Jurkat, Clone E6-1 (cell line): Measurements from ENCODE around the gene EPB42.
"Not testable (repeated sequence)": the region's sequence is repeated elsewhere in the genome, so short reads cannot be mapped to it uniquely, and the experiment has no call there.

Source experiments
- DNase-seq: peaks from one replicate; pipeline ENCODE4 v3.0.0-alpha.2; 2011; ENCODE audit warnings: low read depth, low spot score
- H3K4me3 ChIP-seq: 2 replicates; pipeline ENCODE4 v1.5.1; 2011; ENCODE audit warnings: mild to moderate bottlenecking, low read length, control low read depth, moderate library complexity

EPB42 gene

DNA sequence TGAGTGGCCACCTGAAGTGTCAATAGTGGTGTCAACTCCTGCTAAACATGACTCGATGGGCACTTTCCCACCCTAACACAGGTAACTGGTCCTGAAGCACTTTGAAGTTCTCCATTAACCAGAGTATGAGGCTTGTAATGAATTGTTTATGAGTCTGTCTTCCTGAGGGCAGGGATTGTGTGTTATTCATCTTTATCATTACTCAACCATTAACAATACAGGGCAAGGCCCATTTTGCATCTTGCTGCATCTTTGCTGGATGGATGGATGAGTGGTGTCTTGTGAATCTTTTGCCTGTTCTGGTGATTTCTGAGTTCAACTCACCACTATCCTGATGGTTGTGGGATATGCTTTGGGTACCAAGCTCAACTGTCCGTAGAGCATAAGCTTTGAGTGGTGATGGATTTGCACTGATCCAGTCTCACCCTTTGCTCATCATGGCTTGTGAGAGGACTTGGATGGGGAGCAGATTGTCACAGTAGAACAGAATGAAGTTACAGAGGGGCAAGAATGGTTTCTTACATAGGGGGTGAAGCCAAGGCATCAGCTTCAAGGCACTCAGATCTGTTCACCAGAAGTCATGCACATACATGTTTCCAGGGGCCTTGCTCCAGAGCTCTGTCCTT, 22.3 kb upstream of the EPB42 start:
- H3K4me3 ChIP-seq, result no peak overlapping the region
- DNase-seq, result no peak

DNA sequence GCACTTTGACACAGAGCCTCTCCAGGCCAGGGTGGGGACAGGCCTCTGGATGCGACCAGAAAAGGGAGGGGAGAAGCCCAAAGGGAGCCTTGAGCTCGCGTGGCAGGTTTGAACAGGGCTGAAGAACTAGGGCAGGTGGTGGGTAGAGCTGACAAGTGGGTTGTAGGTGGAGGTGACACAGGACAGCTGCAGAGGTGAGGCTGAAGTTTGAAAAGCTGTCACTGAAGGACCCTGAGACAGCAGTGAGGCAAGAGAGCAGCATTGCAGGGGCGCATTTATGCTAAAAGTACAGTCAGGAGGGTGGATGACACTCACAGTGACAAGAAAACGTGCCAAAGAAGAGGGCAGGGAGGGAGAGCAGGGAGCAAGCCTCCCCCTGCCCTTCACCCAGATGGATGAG, 21.8 kb upstream of the EPB42 start:
- no peak overlapping the region for H3K4me3 ChIP-seq
- DNase-seq, result no peak

DNA sequence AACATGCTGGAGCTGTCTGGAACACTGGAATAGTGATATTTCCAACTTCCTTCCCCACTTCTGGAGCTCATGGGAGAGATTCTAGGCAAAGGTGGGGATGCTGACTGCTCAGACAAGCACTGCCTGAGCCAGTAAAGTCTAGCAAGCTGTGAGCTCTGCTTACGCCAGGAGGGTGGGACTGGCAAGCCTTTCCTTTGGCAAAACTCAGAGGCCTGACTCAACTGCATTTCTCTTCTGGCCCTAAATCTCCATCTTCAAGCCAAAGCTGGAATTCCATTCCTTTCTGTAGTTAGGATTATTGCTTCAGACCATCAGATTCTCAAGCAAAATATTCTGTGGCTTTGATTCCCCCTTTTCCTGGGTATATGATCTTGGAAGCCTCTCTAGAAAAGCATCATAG, 20.3 kb upstream of the EPB42 start:
- H3K4me3 ChIP-seq, result no peak overlapping the region
- DNase-seq, result no peak

DNA sequence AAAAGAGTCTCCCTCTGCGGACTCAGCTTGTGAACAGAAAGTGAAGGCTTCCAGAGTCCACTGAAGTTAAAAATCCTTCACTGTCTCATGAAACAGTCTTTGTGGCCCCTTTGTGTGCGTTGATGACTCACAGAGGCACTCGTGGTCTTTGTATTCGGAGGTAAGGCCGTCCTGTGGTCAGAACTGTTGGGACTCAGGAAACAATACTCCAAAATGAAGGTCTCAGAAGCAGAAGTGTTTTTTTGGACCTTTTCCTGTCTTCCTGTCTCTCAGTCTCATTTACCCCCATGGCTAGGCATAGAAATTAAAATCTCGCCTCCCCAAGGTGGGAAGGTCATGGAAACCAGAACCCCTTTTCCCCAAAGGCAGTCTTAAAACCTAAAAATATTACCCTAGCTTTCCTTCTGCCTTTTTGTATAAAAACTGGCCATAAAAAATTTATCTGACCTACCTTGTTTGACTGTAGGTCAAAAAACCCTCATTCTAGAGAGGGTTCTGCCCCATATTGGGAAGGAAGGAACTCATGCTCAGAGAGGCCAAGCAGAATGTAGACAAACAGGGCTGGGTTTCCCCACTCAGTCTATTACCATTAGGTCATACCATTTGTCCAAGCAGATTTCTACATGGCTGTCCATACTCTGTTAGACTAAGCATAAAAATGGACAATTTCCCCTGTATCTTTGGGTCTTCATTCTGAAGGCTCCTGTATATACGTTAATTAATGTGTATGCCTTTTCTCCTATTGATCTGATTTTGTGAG, 19.1 kb upstream of the EPB42 start:
- DNase-seq, result no peak
- no peak overlapping the region for H3K4me3 ChIP-seq

DNA sequence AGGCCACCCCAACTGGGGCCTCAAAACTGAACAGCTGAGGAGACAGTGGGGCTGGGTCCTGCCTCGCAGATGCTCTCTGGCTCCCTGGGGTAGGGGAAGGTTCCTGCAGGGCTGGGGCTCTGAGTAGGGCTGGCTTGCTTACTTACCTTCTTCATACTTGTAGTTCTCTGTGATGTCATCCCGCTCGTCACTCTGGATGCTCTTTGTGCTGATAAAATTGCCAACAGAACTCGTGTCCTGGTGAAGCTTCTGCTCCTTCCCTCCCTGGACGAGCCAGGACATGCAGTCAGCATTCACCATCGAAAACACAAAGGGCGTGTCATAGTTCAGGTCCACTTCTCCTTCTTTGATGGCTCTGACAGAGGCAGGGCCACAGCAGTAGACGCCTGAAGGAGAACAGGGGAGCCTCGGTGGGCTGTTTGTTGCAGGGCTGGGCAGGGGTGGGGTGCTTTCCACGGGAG, 17.9 kb upstream of the EPB42 start:
- H3K4me3 ChIP-seq, result no peak overlapping the region
- no peak for DNase-seq

DNA sequence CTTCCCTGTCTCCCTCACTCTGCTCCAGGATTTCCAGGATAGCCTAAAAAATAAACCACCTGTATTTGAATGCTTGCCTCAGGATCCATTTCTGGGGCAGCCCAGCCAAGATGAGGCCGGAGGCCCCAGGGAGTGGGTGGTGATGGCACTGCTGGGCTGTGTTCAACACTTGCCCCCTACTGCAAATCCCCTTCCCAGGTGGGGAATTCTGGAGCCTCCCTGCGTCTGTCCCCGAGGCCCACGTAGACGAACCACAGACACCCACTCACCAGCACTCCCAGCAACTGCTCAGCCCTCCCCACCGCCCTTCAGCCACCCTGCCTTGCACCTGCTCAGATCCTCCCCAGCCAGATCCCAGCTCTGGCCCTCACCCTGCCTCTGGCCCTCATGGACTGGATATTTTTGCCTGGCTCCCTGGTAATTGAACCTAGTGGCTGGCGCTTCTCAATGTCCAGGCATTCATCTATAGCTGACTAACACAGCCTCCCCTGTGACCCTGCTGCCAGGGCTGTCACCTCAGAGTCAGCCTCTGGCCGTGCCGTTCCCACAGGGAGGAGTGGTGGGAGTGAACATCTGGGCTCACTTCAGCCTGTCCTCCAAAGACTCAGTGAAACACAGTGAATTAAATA, 17.1 kb upstream of the EPB42 start:
- no peak overlapping the region for H3K4me3 ChIP-seq
- DNase-seq, result no peak

DNA sequence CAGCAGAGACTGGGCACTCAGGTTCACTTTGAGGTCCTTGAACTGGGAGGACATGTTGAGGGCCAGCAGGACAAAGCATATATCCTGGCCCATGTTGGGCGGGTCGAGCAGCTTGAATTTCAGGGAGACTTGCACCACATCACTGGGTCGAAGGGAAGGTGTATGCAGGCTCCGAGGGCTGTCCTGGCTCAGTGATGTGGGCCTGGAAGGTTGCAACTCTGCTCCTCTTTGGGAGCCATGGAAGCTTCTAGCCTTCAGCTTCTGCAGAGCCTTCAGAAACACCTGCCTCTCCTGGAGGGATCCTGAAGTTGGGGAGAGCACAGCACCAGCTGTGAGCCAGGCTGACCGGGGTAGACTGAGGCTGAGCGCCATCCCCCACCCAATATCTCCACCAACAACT, 14.7 kb upstream of the EPB42 start:
- no peak for DNase-seq
- H3K4me3 ChIP-seq, result no peak overlapping the region

DNA sequence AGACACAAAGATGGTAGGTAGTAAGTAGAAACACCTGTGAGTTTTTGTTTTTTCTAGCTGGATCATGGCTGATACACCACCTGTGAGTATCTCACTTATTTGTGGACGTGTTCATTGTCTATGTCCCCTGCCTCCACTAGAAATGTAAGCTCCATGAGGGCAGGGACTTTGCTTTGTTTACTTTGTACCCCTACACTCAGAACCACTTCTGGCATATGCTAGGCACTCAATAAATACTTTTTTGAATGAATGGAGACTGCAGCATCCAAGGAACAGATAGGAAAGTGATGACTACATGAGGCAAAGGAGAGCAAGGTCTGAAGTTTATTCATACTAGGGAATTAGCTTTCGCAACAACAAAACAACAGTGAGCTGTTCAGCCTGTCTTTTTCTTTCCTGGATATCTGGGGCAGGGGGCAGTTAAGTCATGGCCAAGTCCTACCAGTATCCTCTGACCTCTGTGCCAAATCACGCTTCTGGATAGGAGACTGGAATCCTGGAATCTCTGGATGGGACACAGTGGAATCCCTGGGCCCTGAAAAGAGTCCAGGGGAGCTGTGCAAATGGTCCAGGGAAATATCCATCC, 11.6 kb upstream of the EPB42 start:
- H3K4me3 ChIP-seq, result no peak overlapping the region
- DNase-seq, result no peak

DNA sequence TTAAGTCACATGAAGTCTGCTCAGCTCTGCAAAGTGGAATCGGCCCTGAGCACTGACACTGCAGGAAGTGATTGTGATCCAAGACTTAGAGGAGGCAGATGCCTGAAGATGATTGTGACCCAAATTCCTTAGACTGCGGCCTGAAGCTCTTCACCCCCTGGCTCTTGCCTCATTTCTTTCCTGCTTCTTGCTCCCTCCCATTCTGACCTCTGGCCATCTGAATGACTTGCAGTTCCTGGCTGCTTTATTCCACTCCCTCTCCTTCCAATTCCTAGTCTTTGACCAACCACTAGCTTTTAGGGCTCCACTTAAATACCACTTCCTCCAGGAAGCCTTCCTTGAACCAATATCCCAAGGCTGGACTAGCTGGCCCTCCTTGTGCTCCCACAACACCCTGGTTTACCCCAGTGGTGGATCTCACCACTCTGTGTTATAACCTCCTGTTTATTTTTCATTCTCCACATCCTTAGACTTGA, 9.9 kb upstream of the EPB42 start:
- DNase-seq, result no peak

DNA sequence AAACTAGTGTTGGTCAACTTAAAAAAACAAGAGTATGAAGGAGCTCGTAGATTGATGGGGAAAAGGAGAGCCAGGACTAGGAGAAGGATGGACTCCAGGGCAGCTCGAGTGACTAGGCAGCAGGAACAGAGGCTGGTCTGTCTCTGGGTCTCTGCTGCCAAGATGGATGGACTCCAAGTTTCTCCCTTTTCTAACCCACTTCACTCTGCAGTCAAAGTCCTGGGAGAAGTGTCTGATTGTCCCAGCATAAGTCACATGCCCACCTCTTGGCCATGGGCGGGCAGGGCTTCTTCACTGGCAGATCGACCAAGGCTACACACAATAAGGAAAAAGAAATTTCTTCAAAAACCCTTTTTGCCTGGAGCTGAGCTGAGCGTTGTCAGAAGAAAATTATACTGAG, 9.2 kb upstream of the EPB42 start:
- no peak overlapping the region for H3K4me3 ChIP-seq
- DNase-seq, result no peak

More for the DNA sequence above, 9.9 kb upstream of the EPB42 start:
- H3K4me3 ChIP-seq, result no peak overlapping the region

DNA sequence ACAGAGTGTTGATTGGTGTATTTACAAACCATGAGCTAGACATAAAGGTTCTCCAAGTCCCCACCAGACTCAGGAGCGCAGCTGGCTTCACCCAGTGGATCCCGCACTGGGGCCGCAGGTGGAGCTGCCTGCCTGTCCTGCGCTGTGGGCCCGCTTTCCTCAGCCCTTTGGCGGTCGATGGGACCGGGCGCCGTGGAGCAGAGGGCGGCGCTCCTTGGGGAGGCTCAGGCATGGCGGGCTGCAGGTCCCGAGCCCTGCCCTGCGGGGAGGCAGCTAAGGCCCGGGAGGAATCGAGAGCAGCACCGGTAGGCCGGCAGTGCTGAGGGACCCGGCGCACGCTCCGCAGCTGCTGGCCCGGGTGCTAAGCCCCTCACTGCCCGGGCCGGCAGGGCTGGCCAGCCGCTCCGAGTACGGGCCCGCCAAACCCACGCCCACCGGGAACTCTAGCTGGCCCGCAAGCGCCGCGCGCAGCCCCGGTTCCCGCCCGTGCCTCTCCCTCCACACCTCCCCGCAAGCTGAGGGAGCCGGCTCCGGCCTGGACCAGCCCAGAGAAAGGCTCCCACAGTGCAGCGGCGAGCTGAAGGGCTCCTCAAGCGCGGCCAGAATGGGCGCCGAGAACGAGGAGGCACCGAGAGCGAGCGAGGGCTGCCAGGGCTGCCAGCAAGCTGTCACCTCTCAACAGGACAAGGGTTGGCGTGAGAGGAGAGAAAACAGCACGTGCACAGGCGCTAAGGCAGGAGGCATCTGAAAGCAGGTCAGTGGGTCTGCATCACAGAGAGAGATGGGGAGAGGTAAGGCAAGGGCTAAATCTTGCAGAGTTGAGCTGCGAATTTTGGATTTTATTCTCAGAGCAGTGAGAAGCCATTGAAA, 5.9 kb upstream of the EPB42 start:
- no peak overlapping the region for H3K4me3 ChIP-seq
- DNase-seq, result no peak

DNA sequence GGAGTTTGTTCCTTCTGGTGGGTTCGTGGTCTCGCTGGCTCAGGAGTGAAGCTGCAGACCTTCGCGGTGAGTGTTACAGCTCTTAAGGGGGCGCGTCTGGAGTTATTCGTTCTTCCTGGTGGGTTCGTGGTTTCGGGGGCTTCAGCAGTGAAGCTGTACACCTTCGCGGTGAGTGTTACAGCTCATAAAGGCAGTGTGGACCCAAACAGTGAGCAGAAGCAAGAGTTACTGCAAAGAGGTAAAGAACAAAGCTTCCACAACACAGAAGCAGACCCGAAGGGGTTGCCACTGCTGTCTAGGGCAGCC, 5.1 kb upstream of the EPB42 start:
- not testable (repeated sequence) for H3K4me3 ChIP-seq, DNase-seq

DNA sequence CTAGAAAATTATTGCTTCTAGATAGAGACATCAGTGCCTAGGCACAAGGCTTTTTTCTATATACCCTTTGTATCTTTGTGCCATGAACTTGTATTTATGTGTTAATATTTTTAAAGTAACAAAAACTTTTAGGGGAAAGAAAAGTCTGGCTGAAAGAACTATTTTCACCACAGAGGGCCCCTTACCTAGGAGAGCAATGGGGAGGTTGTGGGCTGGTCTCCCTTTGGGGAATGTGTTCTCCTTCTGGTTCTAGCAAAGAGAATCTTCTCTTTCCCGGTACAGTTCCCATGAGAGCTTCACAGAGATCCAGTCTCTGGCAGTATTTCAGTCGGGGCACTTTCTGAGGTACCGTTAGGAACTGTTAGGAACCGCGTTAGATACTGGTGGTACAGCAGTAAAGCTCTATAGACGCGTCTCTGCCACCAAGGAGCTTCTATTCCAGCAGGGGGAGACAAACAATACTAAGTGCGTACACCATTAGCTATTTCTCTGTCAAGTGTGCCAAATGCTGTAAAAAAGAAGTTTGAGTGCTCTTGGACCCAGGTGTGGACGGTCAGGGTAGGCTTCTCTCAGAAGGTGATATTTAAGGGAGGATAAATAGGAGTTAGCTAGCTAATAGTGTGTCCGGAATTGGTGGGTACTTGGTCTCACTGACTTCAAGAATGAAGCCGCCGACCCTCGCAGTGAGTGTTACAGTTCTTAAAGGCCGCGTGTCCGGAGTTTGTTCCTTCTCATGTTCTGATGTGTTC, 4.6 kb upstream of the EPB42 start:
- peak; percentile 61 for DNase-seq
- no peak overlapping the region for H3K4me3 ChIP-seq

DNA sequence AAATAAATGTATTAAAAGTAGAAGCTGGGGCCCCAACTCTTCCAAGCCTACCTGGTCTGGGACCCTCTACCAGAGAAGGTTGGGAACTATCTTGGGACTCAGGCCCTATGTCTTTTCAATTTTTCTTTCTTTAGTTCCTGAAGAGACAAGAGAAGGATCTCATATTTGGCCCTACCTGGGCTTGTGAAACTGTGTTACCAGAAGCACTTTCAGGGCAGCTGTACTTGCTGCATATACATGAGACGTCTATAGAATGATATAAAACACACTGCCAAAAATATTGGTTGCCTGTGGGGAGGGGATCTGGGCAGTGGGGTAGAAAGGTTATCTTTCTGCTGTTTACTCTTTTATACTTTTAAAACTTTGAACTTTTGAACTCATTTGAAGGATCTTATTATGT, 604 bp upstream of the EPB42 start:
- H3K4me3 ChIP-seq, result no peak overlapping the region
- no peak for DNase-seq

DNA sequence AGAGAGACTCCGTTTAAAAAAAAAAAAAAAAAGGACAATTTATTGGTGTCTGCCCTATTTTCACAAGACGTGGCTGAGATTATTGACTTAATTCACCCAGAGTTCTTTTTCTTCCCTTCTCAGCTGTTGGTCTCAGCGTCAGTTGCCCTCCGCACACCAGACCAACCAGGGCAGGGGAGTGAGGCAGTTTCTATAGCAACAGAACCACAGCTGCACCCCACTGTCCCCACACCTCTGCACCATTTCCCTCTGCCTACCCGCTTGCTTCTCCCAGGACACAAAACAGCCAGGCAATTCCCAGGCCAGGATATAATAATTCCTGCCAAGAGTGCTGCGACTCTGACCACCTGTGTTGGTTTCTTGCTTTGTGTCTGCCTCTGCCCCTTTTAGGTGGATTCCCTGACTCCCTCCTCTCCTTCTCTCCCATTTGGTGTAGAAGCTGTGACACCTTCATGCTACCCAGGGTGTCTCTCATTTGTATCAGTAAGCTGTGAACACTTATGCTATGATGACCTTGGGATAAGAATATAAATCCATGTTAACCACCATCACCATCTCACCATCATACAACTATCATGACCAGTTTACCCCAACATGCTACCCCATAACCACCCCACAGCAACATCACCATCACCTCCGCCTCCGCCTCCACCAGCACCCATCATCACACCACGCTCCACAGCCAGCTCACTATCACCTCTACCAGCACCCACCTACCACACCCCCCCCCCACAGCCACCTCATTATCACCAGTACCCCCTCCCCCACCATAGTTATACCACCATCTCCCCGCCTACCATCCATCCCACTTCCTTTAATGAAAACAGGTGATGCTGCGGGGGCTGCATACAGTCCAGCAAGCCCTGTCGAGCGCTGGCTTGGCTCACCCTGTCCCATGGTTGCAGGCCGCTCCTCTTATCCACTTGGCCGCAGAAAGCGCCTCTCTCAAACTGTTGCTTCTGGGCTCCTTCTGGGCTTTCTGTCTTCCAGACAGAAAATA, 589 bp downstream of the EPB42 start:
- DNase-seq, result no peak
- H3K4me3 ChIP-seq, result no peak overlapping the region

DNA sequence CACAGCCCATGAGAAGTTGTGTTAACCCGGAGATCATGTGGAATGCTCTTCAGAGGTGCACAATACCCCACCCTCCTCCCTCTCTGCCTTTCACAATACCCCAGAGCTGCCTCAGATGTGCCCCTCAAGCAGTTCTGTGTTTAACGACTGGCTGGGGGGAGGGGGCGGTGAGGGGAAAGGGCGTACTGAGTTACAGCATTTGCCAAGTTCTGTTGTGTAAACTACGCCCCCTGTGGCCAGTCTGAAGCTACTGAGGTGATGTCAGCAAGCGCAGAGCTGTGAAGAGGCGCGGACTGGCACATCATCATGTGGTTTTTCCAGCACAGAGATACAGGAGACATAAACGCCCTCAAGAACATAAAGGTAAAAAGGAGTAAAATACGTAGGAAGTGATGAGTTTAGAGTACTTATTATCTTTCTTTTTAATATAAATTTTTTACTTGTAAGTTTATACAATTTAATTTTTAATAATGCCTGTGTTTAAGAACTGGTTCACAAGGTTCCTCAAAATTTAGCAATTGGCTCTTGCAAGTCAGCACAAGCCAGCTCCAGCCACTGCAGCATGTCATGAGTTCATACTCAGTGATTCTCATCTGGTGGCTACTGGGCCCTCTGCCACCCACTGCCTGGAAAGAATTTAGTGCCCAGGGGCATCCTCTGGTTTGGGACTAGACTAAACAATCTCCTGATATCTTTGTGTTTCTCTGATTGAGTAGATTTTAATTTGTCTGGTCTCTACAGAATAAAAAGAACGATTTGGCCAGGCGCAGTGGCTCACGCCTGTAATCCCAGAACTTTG, 1.7 kb downstream of the EPB42 start:
- no peak overlapping the region for H3K4me3 ChIP-seq
- DNase-seq, result peak; percentile 45

DNA sequence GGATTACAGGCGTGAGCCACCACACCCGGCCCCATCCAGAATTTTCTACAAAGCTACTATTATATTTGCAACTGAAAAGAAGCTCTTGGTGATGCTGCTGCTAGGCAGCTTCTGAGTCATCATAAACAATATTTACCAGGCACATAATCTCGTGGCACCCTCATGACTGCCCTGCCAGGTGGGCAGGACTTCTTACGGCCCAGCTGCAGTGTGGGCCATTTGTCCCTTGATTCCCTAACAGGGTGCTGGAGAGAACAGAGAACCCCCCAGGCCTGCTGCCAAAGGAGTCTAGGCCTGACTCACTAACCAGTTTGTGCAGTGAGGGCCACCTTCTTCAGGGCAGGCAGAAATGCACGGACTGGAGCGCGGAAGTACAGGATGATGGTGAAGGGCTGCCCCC, 4.9 kb downstream of the EPB42 start:
- no peak for DNase-seq
- H3K4me3 ChIP-seq, result no peak overlapping the region
